Hepatocyte (in vitro differentiated cells): ENCODE measurements around the gene ELAVL3. TPM values are rescaled to one million over a fixed set of nuclear protein-coding genes. Genes with fewer than 3 reads are reported as not detected.

Experiments
- DNase-seq: peaks from one replicate; pipeline ENCODE4 v3.0.0-alpha.2; 2016; ENCODE audit warnings: low spot score
- H2AFZ ChIP-seq: fragments of 200-600 bp; sonication (generic); 2 replicates; pipeline ENCODE4 v1.6.0; 2016; ENCODE audit warnings: antibody characterized with exemption, mild to moderate bottlenecking
- H3K27ac ChIP-seq: fragments of 200-600 bp; sonication (generic); 2 replicates; pipeline ENCODE4 v1.5.1; 2016; ENCODE audit warnings: mild to moderate bottlenecking
- H3K27me3 ChIP-seq: fragments of 200-600 bp; sonication (generic); 2 replicates; pipeline ENCODE4 v1.6.1; 2016
- H3K36me3 ChIP-seq: fragments of 200-600 bp; sonication (generic); replicated peaks from 2 replicates; pipeline ENCODE4 v1.5.1; 2016; ENCODE audit warnings: low read depth; ENCODE audit not compliant: insufficient read depth
- H3K4me1 ChIP-seq: fragments of 200-600 bp; sonication (generic); 2 replicates; pipeline ENCODE4 v1.5.1; 2016; ENCODE audit warnings: mild to moderate bottlenecking, moderate library complexity; ENCODE audit not compliant: insufficient read depth
- H3K4me2 ChIP-seq: fragments of 200-600 bp; sonication (generic); 2 replicates; pipeline ENCODE4 v1.6.0; 2016
- H3K4me3 ChIP-seq: fragments of 200-600 bp; sonication (generic); 2 replicates; pipeline ENCODE4 v1.5.1; 2016; ENCODE audit warnings: mild to moderate bottlenecking
- H3K79me2 ChIP-seq: fragments of 200-600 bp; sonication (generic); 2 replicates; pipeline ENCODE4 v1.6.0; 2017; ENCODE audit warnings: mild to moderate bottlenecking
- H3K9me2 ChIP-seq: fragments of 200-600 bp; sonication (generic); replicated peaks from 2 replicates; pipeline ENCODE4 v1.6.0; 2017; ENCODE audit warnings: mild to moderate bottlenecking; ENCODE audit not compliant: insufficient read depth
- H3K9me3 ChIP-seq: fragments of 200-600 bp; sonication (generic); 2 replicates; pipeline ENCODE4 v1.5.1; 2016; ENCODE audit warnings: low read depth, mild to moderate bottlenecking
- H4K20me1 ChIP-seq: fragments of 200-600 bp; sonication (generic); 2 replicates; pipeline ENCODE4 v1.6.0; 2016; ENCODE audit warnings: mild to moderate bottlenecking; ENCODE audit not compliant: insufficient read depth, poor library complexity, severe bottlenecking
- CTCF ChIP-seq: fragments of 200-600 bp; sonication (generic); IDR thresholded peaks from 2 replicates; pipeline ENCODE4 v1.5.1; 2016; ENCODE audit warnings: antibody characterized with exemption, mild to moderate bottlenecking; ENCODE audit not compliant: poor library complexity
- EZH2 ChIP-seq: fragments of 200-600 bp; sonication (generic); IDR thresholded peaks from 2 replicates; pipeline ENCODE4 v1.6.1; 2016; ENCODE audit warnings: antibody characterized with exemption, mild to moderate bottlenecking, borderline replicate concordance
- EZH2phosphoT487 ChIP-seq: fragments of 200-600 bp; sonication (generic); IDR thresholded peaks from one replicate; pipeline ENCODE4 v1.6.1; 2018; ENCODE audit warnings: antibody characterized with exemption, mild to moderate bottlenecking, low read depth, moderate library complexity; ENCODE audit not compliant: unreplicated experiment, severe bottlenecking
- WGBS: methylation state at CpG from one replicate; pipeline ENCODE4 v1.1.6; 2016; ENCODE audit warnings: low lambda C conversion rate; ENCODE audit errors: missing lambda C conversion rate; 5-methylcytosine and 5-hydroxymethylcytosine counted together
- polyA plus RNA-seq: library from polyadenylated mRNA; unstranded; fragments of >200 nt; fragmentation: Nextera tagmentation; extraction: Ambion mirVana; gene quantifications from 2 replicates; pipeline ENCODE4 v1.2.1, GENCODE V29; 2016
- total RNA-seq: library from RNA; depleted of rRNA; stranded (reverse); fragments of >200 nt; gene quantifications from 2 replicates; pipeline ENCODE4 v1.2.3, GENCODE V29; 2014

ELAVL3 gene
- total and polyA plus RNA-seq, 2 experiments from 2014 or later = 0.11 to 0.30 TPM

GRCh38 chr19:11422163-11423065, 58.4 kb downstream of the ELAVL3 start:
- H3K27me3 ChIP-seq = peaks cover 5% of the 10 kb centered on the region
- H3K79me2 ChIP-seq = peaks cover 3% of the 10 kb centered on the region
- H3K4me3 ChIP-seq = no peak overlapping the region
- whole genome bisulfite sequencing = 32% methylated on average over 29 of the region's 56 CpGs
- H2AFZ ChIP-seq = peak overlapping the region; percentile 67
- H3K4me2 ChIP-seq = peak overlapping the region; percentile 86
- no peaks in the 10 kb centered on the region for H4K20me1 ChIP-seq
- H3K4me1 ChIP-seq = peaks cover 21% of the 10 kb centered on the region
- peak overlapping the region; percentile 62 for H3K27ac ChIP-seq
- no peaks in the 10 kb centered on the region for H3K9me3 ChIP-seq
- no peaks in the 10 kb centered on the region for H3K9me2 ChIP-seq
- no peak for TF ChIP-seq EZH2phosphoT487
- no peaks in the 10 kb centered on the region for H3K36me3 ChIP-seq
- peak; percentile 86 for DNase-seq

GRCh38 chr19:11421371-11422098, 59.3 kb downstream of the ELAVL3 start:
- DNase-seq = peak; percentile 69
- peaks cover 6% of the 10 kb centered on the region for H3K79me2 ChIP-seq
- TF ChIP-seq CTCF (no peak), EZH2 (no peak), EZH2phosphoT487 (no peak)
- WGBS = 20% methylated on average over 34 of the region's 36 CpGs
- no peaks in the 10 kb centered on the region for H3K36me3 ChIP-seq
- H3K27me3 ChIP-seq = peaks cover 5% of the 10 kb centered on the region
- H2AFZ ChIP-seq = peak overlapping the region; percentile 67
- H3K4me1 ChIP-seq = peaks cover 21% of the 10 kb centered on the region
- H4K20me1 ChIP-seq = no peaks in the 10 kb centered on the region
- H3K9me2 ChIP-seq = no peaks in the 10 kb centered on the region
- H3K4me2 ChIP-seq = peak overlapping the region; percentile 86
- H3K9me3 ChIP-seq = no peaks in the 10 kb centered on the region
- peak overlapping the region; percentile 53 for H3K27ac ChIP-seq
- no peak overlapping the region for H3K4me3 ChIP-seq

GRCh38 chr19:11420429-11421370, 60.1 kb downstream of the ELAVL3 start:
- TF ChIP-seq CTCF (no peak), EZH2 (no peak), EZH2phosphoT487 (no peak)
- peak; percentile 66 for DNase-seq
- no peaks in the 10 kb centered on the region for H3K9me2 ChIP-seq
- H3K9me3 ChIP-seq = no peaks in the 10 kb centered on the region
- H3K79me2 ChIP-seq = peaks cover 6% of the 10 kb centered on the region
- peaks cover 21% of the 10 kb centered on the region for H3K4me1 ChIP-seq
- peak overlapping the region; percentile 53 for H3K27ac ChIP-seq
- WGBS = 12% methylated on average over 39 of the region's 46 CpGs
- peak overlapping the region; percentile 86 for H3K4me2 ChIP-seq
- peak overlapping the region; percentile 75 for H2AFZ ChIP-seq
- no peaks in the 10 kb centered on the region for H3K36me3 ChIP-seq
- H3K27me3 ChIP-seq = peaks cover 5% of the 10 kb centered on the region
- H3K4me3 ChIP-seq = peak overlapping the region; percentile 41
- no peaks in the 10 kb centered on the region for H4K20me1 ChIP-seq
